Keratinocyte (primary cell): ENCODE measurements around the gene CADM3.

ENCODE experiments used
- EZH2 ChIP-seq: IDR thresholded peaks from one replicate; pipeline ENCODE4 v1.6.1; 2012; ENCODE audit warnings: inconsistent platforms, mild to moderate bottlenecking, low read length, moderate library complexity
- TF ChIP-seq, protein P1 (sequence below), 3 experiments: IDR thresholded peaks in 1 of 3; conservative IDR thresholded peaks in 1 of 3; optimal IDR thresholded peaks in 1 of 3; 2 replicates in 2 of 3; 3 replicates in 1 of 3; pipeline versions ENCODE3 to v1.5.1; 2011; ENCODE audit warnings: low read length in 3 of 3, mild to moderate bottlenecking in 3 of 3, moderate library complexity in 2 of 3, control low read depth in 1 of 3, inconsistent platforms in 1 of 3; ENCODE audit not compliant: insufficient read depth in 2 of 3; ENCODE audit errors: extremely low read depth in 1 of 3

DNA sequence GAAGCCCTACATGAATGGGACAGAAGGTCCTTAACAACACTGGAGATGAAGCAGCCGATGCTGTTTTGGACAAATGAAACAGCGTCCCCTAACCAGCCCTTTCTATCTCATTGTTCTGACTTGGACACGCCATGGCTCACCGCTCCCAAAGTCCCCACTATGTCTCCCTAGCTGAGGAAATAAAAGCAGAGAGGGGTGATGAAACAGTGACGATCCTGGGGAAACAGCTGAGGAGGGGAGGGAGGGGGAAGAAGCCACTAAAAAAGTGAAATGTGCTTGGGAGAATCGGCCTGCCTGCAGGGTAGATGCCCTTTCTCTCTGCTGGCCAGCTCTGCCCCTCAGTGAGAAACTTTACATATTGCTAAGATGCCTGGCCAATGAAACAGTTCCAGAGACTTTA is 32.2 kb downstream of the CADM3 start:
- TF ChIP-seq, protein P1, sequence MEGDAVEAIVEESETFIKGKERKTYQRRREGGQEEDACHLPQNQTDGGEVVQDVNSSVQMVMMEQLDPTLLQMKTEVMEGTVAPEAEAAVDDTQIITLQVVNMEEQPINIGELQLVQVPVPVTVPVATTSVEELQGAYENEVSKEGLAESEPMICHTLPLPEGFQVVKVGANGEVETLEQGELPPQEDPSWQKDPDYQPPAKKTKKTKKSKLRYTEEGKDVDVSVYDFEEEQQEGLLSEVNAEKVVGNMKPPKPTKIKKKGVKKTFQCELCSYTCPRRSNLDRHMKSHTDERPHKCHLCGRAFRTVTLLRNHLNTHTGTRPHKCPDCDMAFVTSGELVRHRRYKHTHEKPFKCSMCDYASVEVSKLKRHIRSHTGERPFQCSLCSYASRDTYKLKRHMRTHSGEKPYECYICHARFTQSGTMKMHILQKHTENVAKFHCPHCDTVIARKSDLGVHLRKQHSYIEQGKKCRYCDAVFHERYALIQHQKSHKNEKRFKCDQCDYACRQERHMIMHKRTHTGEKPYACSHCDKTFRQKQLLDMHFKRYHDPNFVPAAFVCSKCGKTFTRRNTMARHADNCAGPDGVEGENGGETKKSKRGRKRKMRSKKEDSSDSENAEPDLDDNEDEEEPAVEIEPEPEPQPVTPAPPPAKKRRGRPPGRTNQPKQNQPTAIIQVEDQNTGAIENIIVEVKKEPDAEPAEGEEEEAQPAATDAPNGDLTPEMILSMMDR (optimal IDR thresholded peaks at IDR 0.05 in 1 of 3, IDR thresholded peaks at IDR 0.05 in 1 of 3, conservative IDR thresholded peaks at IDR 0.05 in 1 of 3; ENCODE audit: extremely low read depth in 1 of 3, insufficient read depth in 2 of 3, low read length in 3 of 3) = no peak
- no peak for TF ChIP-seq EZH2
